OCI-LY1 (cell line): ENCODE data around the gene CLSTN2.

Source experiments
- H2AFZ ChIP-seq: fragments of 200-600 bp; sonication (generic), shearing (Covaris generic); 2 replicates; pipeline ENCODE4 v1.6.0; 2014; ENCODE audit warnings: antibody characterized with exemption, mild to moderate bottlenecking, low read length
- H3F3A ChIP-seq: fragments of 200-600 bp; sonication (generic), shearing (Covaris generic); 2 replicates; pipeline ENCODE4 v1.6.0; 2014; ENCODE audit warnings: mild to moderate bottlenecking, antibody characterized with exemption, low read length, moderate library complexity; ENCODE audit not compliant: insufficient read depth
- H3K27ac ChIP-seq: fragments of 200-600 bp; sonication (generic); 2 replicates; pipeline ENCODE4 v1.5.1; 2014; ENCODE audit warnings: low read length, mixed run types, mild to moderate bottlenecking, low read depth; ENCODE audit not compliant: poor library complexity, severe bottlenecking
- H3K27me3 ChIP-seq: fragments of 200-600 bp; sonication (generic); 2 replicates; pipeline ENCODE4 v1.6.0; 2014; ENCODE audit warnings: antibody characterized with exemption, mild to moderate bottlenecking, low read length, moderate library complexity; ENCODE audit not compliant: insufficient read depth
- H3K36me3 ChIP-seq: fragments of 200-600 bp; sonication (generic); 2 replicates; pipeline ENCODE4 v1.6.1; 2014; ENCODE audit warnings: mild to moderate bottlenecking, antibody characterized with exemption, low read length, moderate library complexity, mixed read lengths; ENCODE audit not compliant: insufficient read depth
- H3K4me1 ChIP-seq: fragments of 200-600 bp; sonication (generic); 2 replicates; pipeline ENCODE4 v1.5.1; 2014; ENCODE audit warnings: mild to moderate bottlenecking, low read length, moderate library complexity; ENCODE audit not compliant: insufficient read depth, severe bottlenecking
- H3K4me2 ChIP-seq: fragments of 200-600 bp; sonication (generic), shearing (Covaris generic); 2 replicates; pipeline ENCODE4 v1.6.1; 2014; ENCODE audit warnings: low read length
- H3K4me3 ChIP-seq: fragments of 200-600 bp; sonication (generic); 2 replicates; pipeline ENCODE4 v1.5.1; 2014; ENCODE audit warnings: low read length, low read depth, mild to moderate bottlenecking, mixed read lengths; ENCODE audit not compliant: poor library complexity, severe bottlenecking
- H3K79me2 ChIP-seq: fragments of 200-600 bp; shearing (Covaris generic); 2 replicates; pipeline ENCODE4 v1.6.1; 2016; ENCODE audit warnings: mixed run types, low read length, mixed read lengths; ENCODE audit not compliant: insufficient read depth
- H3K9ac ChIP-seq: fragments of 200-600 bp; sonication (generic), shearing (Covaris generic); 2 replicates; pipeline ENCODE4 v1.6.1; 2014; ENCODE audit warnings: mild to moderate bottlenecking, low read length, mixed read lengths
- H3K9me2 ChIP-seq: fragments of 200-600 bp; sonication (generic), shearing (Covaris generic); 2 replicates; pipeline ENCODE4 v1.6.1; 2014; ENCODE audit warnings: low read depth, mild to moderate bottlenecking, low read length, mixed read lengths
- H3K9me3 ChIP-seq: fragments of 200-600 bp; shearing (Covaris generic); 2 replicates; pipeline ENCODE4 v1.6.1; 2014; ENCODE audit warnings: low read length, mixed read lengths
- H4K20me1 ChIP-seq: fragments of 200-600 bp; sonication (generic), shearing (Covaris generic); 2 replicates; pipeline ENCODE4 v1.6.0; 2016; ENCODE audit warnings: mild to moderate bottlenecking, low read length; ENCODE audit not compliant: insufficient read depth
- CTCF ChIP-seq: fragments of 200-600 bp; sonication (generic), shearing (Covaris generic); IDR thresholded peaks from 2 replicates; pipeline ENCODE4 v1.5.1; 2017; ENCODE audit warnings: mild to moderate bottlenecking, antibody characterized with exemption, low read length, moderate library complexity, mixed read lengths
- EZH2 ChIP-seq: fragments of 200-600 bp; sonication (generic), shearing (Covaris generic); IDR thresholded peaks from 2 replicates; pipeline ENCODE4 v1.8.0; 2017; ENCODE audit warnings: borderline replicate concordance, mixed run types, mild to moderate bottlenecking, antibody characterized with exemption, low read length, moderate library complexity, mixed read lengths

The CLSTN2 gene

GRCh38 chr3:140270329-140270728, 335.3 kb downstream of the CLSTN2 start:
- no peak overlapping the region for H3K4me2 ChIP-seq

GRCh38 chr3:140273542-140274195, 338.7 kb downstream of the CLSTN2 start:
- Histone ChIP-seq H2AFZ (no peak overlapping the region), H3K9ac (no peak overlapping the region), H3K4me2 (no peak overlapping the region), H3K9me3 (no peaks in the 10 kb centered on the region), H4K20me1 (no peaks in the 10 kb centered on the region), H3F3A (no peaks in the 10 kb centered on the region), H3K27ac (no peak overlapping the region), H3K27me3 (no peaks in the 10 kb centered on the region; the same call in 1 of the 2 replicates), H3K4me1 (no peaks in the 10 kb centered on the region), H3K9me2 (no peaks in the 10 kb centered on the region), H3K4me3 (no peak overlapping the region), H3K36me3 (no peaks in the 10 kb centered on the region), H3K79me2 (no peaks in the 10 kb centered on the region)
- TF ChIP-seq CTCF (no peak), EZH2 (no peak)

More at GRCh38 chr3:140270329-140270728, 335.3 kb downstream of the CLSTN2 start:
- no peak overlapping the region for H3K27ac ChIP-seq
- H3K4me1 ChIP-seq = no peaks in the 10 kb centered on the region
- H3F3A ChIP-seq = no peaks in the 10 kb centered on the region
- no peaks in the 10 kb centered on the region for H3K9me3 ChIP-seq
- no peak overlapping the region for H3K9ac ChIP-seq
- no peak overlapping the region for H2AFZ ChIP-seq
- H3K79me2 ChIP-seq = no peaks in the 10 kb centered on the region
- H3K27me3 ChIP-seq = no peaks in the 10 kb centered on the region; the same call in 1 of the 2 replicates
- no peak for TF ChIP-seq CTCF
- TF ChIP-seq EZH2 = no peak
- no peaks in the 10 kb centered on the region for H4K20me1 ChIP-seq
- no peaks in the 10 kb centered on the region for H3K9me2 ChIP-seq
- H3K4me3 ChIP-seq = no peak overlapping the region
- H3K36me3 ChIP-seq = no peaks in the 10 kb centered on the region

- H3K4me1 ChIP-seq = no peaks in the 10 kb centered on the region
- no peak overlapping the region for H3K9ac ChIP-seq
- H3K4me2 ChIP-seq = no peak overlapping the region
- H2AFZ ChIP-seq = no peak overlapping the region
- no peak overlapping the region for H3K27ac ChIP-seq
- no peak for TF ChIP-seq CTCF
- H3K79me2 ChIP-seq = no peaks in the 10 kb centered on the region
- no peak overlapping the region for H3K4me3 ChIP-seq
- no peaks in the 10 kb centered on the region for H3K9me3 ChIP-seq
- no peaks in the 10 kb centered on the region for H4K20me1 ChIP-seq
- no peaks in the 10 kb centered on the region for H3F3A ChIP-seq
- H3K27me3 ChIP-seq = no peaks in the 10 kb centered on the region; the same call in 1 of the 2 replicates
- no peaks in the 10 kb centered on the region for H3K9me2 ChIP-seq
- H3K36me3 ChIP-seq = no peaks in the 10 kb centered on the region
Observed at GRCh38 chr3:140274429-140274828, 339.4 kb downstream of the CLSTN2 start.
